Measurements from ENCODE around the gene PTBP3. TPM values are rescaled to one million over a fixed set of nuclear protein-coding genes. Genes with fewer than 3 reads are reported as not detected.
A peak's percentile ranks its signal among the peaks of the same experiment; 100 is the strongest.
"Not testable (repeated sequence)": the region's sequence is repeated elsewhere in the genome, so short reads cannot be mapped to it uniquely, and the experiment has no call there.

Gene PTBP3
- total RNA-seq, 2 donors from 2014 or later: 77.7 to 91.8 TPM

DNA sequence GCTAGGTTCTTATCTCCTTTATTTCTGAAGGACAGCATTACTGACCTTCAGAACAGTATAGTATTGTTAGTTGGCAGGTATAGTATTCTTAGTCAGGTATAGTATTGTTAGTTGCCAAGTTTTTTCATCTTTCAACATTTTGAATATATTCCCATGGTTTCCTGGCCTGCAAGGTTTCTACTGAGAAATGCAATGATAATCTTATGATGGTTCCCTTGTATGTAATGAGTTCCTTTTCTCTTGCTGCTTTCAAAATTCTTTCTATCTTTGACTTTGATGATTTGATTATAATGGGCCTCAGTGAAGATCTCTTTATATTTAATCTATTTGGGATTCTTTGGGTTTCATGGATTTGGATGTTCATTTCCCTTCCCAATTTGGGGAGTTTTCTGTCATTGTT lies 34.0 kb upstream of the PTBP3 start:
- Mint-ChIP-seq H3K27ac (no peak overlapping the region), H3K36me3 (peaks cover 17 to 31% of the 10 kb centered on the region in 2 donors), H3K9me3 (peaks cover 22 to 34% of the 10 kb centered on the region in 2 donors)
- ATAC-seq (no peak), DNase-seq (ENCODE audit: low spot score in 2 of 2) (no peak)

DNA sequence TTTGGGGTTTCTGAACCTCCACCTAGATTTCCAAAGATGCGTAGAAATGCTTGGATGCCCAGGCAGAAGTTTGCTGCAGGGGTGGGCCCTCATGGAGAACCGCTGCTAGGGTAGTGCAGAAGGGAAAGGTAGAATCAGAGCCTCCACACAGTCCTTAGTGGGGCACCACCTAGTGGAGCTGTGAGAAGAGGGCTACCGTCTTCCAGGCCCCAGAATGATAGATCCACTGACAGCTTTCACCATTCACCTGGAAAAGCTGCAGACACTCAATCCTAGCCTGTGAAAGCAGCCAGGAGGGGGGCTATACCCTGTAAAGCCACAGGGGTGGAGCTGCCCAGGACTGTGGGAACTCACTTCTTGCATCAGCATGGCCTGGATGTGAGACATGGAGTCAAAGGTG lies 33.2 kb upstream of the PTBP3 start:
- no peak overlapping the region for H3K27ac Mint-ChIP-seq
- H3K36me3 Mint-ChIP-seq: peaks cover 17 to 31% of the 10 kb centered on the region in 2 donors
- H3K9me3 Mint-ChIP-seq: peaks cover 22 to 34% of the 10 kb centered on the region in 2 donors
- ATAC-seq: no peak
- no peak for DNase-seq (ENCODE audit: low spot score in 2 of 2)

DNA sequence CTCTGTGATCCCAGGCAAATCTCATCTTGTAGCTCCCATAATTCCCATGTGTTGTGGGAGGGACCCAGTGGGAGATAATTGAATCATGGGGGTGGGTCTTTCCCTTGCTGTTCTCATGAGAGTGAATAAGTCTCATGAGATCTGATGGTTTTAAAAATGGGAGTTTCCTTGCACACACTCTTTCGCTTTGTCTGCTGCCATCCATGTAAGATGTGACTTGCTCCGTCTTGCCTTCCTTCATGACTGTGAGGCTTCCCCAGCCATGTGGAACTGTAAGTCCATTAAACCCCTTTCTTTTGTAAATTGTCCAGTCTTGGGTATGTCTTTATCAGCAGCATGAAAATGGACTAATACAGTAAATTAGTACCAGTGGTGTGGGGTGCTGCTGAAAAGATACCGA lies 31.8 kb upstream of the PTBP3 start:
- ATAC-seq; DNase-seq (ENCODE audit: low spot score in 2 of 2); H3K27ac Mint-ChIP-seq: not testable (repeated sequence)
- peaks cover 11 to 25% of the 10 kb centered on the region in 2 donors for H3K36me3 Mint-ChIP-seq
- peaks cover 17 to 29% of the 10 kb centered on the region in 2 donors for H3K9me3 Mint-ChIP-seq

DNA sequence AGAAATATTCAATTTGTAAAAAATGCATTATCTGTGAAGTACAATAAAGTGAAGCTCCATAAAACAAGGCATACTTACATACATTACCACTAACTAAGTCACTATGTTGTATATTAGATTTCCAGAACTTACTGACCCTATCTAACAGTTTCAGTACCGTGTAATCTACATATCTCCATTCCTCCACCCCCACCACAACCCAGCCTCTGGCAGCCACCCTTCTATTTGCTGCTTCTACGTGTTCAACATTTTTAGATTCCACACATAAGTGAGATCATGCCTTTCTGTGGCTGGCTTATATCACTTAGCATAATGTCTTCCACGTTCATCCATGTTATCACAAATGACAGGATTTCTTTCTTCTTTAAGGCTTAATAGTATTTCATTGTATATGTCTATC lies 31.3 kb upstream of the PTBP3 start:
- no peak overlapping the region for H3K27ac Mint-ChIP-seq

DNA sequence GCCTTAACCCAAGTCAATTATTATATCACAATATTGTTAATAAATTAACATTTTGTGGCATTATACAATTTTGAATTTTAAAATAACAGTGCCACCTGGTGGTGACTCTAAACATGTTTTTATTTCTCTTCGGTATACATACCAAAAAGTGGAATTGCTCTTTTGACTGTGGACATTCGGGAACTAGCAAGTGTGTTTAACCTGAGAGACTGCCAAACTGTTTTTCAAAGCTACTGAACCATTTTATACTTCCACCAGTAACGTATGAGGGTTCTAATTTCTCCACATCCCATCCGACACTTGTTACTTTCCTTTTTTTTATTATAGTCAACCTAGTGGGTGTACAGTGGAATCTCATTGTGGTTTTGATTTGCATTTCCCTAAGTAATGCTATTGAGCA lies 28.2 kb upstream of the PTBP3 start:
- DNase-seq (ENCODE audit: low spot score in 2 of 2) (peak in 1 of 2 donors; percentile 24), ATAC-seq (no peak)
- H3K9me3 Mint-ChIP-seq: peaks cover 8 to 14% of the 10 kb centered on the region in 2 donors
- no peak overlapping the region for H3K27ac Mint-ChIP-seq
- peaks cover 6 to 7% of the 10 kb centered on the region in 2 donors for H3K36me3 Mint-ChIP-seq

More for the DNA sequence above, 31.3 kb upstream of the PTBP3 start:
- ATAC-seq (no peak), DNase-seq (ENCODE audit: low spot score in 2 of 2) (no peak)
- Mint-ChIP-seq H3K36me3 (peaks cover 11 to 21% of the 10 kb centered on the region in 2 donors), H3K9me3 (peaks cover 14 to 29% of the 10 kb centered on the region in 2 donors)

DNA sequence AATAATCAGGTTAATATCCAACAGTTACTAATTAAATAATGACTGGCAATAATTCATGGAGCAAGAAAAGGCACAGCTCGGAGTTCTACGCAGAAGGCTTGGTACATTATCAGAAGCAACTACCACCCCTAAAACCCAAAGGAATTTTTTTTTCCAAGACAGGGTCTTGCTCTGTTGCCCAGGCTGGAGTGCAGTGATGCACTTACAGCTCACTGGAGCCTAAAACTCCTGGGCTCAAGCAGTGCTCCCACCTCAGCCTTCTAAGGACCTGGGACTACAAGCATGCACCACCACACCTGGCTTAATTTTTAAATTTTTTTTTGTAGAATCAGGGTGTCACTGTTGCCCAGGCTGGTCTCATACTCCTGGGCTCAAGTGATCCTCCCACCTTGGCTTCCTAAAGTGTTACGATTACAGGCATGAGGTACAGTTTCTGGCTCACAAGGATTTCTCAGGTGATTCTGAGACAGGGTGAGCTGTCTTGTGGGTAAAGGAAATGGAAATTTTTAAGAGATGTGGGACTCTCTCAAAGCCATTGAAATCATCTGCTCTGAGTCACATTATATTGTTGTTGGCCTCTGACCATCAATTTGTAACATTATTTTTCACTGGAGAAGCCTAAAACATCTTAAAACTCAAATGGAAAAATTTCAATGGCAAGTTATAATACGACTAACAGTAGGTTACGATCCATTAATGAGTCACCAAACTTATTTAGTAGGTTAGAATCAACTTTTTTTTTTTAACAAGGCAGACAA lies 26.8 kb upstream of the PTBP3 start:
- peak in 1 of 2 donors; percentile 14 for DNase-seq (ENCODE audit: low spot score in 2 of 2)
- Mint-ChIP-seq H3K9me3 (peaks cover 6 to 11% of the 10 kb centered on the region in 2 donors), H3K36me3 (peaks cover 2 to 7% of the 10 kb centered on the region in 2 donors), H3K27ac (peak overlapping the region in 1 of 2 donors; percentile 86)
- peak; percentile 92 to 95 for ATAC-seq

DNA sequence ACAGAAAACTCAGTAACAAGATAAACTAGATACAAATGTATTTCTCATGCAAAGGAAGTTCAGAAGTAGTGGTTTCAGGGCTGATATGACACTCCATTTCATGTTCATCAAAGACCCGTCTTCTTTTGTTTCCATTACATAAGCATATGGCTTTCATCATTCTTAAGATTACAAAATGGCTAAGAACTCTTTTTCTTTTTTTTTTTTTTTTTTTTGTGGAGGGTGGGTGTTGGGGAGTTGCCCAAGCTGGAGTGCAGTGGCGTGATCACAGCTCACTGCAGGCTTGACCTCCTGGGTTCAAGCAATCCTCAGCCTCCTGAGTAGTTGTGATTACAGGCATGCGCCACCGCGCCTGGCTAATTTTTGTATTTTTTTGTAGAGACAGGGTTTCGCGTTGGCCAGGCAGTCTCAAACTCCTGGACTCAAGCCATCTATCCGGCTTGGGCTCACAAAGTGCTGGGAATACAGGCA lies 22.0 kb upstream of the PTBP3 start:
- DNase-seq (ENCODE audit: low spot score in 2 of 2) (no peak), ATAC-seq (peak; percentile 70 to 81)

DNA sequence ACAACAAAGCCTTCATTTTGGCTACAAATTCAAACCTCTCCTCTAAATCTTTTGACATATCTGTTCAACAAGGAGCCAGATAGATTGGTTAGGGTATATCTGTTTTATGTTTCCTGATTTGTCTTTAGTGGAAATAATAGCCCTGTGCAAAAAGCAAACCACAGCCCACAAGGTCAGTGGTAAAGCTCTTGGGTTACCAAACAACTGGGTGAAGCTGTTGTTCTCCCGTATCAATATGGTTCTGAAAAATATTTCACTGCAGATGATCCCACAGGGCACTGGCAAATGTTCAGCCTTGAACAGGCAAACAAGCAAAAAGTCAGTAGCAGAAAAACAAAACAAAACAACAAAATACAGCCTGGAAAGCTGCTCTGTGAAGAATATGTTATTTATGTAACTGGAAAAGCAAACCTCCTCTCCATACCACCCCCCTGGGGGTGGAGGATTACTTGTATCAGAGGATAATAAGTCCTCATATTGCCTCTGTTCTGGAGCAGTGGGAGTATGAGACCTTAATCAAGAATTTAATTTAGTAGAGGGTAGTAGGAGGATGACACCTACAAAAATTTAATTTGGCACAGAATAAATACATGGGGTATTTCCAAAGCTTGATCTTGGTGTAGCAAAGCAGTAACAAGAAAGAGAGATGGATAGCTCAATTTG lies 20.8 kb upstream of the PTBP3 start:
- no peak for ATAC-seq
- peak overlapping the region in 1 of 2 donors; percentile 84 for H3K27ac Mint-ChIP-seq
- DNase-seq (ENCODE audit: low spot score in 2 of 2): no peak
- peaks cover 0 to 5% of the 10 kb centered on the region in 2 donors for H3K36me3 Mint-ChIP-seq
- peaks cover 3 to 4% of the 10 kb centered on the region in 2 donors for H3K9me3 Mint-ChIP-seq

More for the DNA sequence above, 22.0 kb upstream of the PTBP3 start:
- Mint-ChIP-seq H3K27ac (peak overlapping the region; percentile 84 to 95), H3K9me3 (peaks cover 3 to 4% of the 10 kb centered on the region in 2 donors), H3K36me3 (peaks cover 0 to 5% of the 10 kb centered on the region in 2 donors)

DNA sequence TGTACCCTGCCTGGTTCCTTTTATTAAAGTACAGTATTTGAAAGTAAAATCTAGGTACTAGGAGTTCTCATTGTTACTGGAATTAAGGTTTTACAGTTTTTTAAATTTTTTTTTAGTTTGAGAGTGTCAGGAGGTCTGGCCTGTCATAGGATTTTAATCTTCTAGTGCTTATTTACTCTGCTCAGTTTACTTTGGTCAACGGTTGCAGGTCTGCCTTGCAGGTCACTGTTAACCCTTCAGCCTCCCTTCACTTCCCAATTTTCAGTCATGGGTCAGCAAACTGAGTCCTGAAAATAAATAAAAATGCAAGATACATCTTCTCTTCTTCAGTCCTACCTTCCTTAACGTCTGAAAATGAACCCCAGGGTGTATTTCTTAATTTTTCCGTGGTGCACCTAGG lies 18.8 kb upstream of the PTBP3 start:
- peaks cover 10 to 15% of the 10 kb centered on the region in 2 donors for H3K9me3 Mint-ChIP-seq
- peaks cover 5 to 11% of the 10 kb centered on the region in 2 donors for H3K36me3 Mint-ChIP-seq
- DNase-seq (ENCODE audit: low spot score in 2 of 2) (no peak), ATAC-seq (no peak)
- H3K27ac Mint-ChIP-seq: no peak overlapping the region

DNA sequence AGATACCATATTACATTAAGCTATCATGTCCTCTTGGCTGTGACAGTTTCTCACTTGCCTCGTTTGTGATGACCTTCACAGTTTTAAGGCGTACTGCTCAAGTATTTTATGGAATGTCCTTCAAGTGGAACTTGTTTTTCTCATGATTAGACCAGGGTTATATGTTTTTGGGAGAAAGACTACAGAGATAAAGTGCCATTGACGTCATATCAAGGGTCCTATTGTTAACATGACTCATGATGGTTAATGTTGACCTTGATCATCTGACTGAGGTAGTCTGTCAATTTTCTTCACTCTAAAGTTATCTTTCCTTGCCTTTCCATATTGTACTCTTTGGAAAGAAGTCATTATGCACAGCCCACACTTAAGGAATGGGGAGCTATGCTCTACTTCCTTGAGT lies 17.8 kb upstream of the PTBP3 start:
- H3K9me3 Mint-ChIP-seq: peaks cover 10 to 15% of the 10 kb centered on the region in 2 donors
- H3K36me3 Mint-ChIP-seq: peaks cover 4 to 11% of the 10 kb centered on the region in 2 donors
- no peak overlapping the region for H3K27ac Mint-ChIP-seq
- DNase-seq (ENCODE audit: low spot score in 2 of 2) (no peak), ATAC-seq (no peak)

DNA sequence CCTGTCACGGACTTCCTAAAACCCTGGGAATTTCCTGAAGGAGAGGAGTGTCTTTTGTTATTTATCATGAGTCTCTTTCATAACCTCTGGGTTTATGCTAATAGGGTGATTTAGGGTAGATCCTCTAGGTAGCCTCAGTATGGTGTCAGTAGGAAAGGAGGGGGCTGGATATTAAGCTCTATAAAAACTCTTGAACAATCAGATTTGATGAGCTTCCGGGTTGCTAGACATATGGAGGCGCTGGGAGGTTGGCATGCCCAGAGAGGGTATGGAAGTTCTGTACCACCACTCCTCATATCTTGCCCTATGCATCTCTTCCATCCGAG lies 15.6 kb upstream of the PTBP3 start:
- peak in 1 of 2 donors; percentile 20 for ATAC-seq
- peak overlapping the region in 1 of 2 donors; percentile 80 for H3K27ac Mint-ChIP-seq

DNA sequence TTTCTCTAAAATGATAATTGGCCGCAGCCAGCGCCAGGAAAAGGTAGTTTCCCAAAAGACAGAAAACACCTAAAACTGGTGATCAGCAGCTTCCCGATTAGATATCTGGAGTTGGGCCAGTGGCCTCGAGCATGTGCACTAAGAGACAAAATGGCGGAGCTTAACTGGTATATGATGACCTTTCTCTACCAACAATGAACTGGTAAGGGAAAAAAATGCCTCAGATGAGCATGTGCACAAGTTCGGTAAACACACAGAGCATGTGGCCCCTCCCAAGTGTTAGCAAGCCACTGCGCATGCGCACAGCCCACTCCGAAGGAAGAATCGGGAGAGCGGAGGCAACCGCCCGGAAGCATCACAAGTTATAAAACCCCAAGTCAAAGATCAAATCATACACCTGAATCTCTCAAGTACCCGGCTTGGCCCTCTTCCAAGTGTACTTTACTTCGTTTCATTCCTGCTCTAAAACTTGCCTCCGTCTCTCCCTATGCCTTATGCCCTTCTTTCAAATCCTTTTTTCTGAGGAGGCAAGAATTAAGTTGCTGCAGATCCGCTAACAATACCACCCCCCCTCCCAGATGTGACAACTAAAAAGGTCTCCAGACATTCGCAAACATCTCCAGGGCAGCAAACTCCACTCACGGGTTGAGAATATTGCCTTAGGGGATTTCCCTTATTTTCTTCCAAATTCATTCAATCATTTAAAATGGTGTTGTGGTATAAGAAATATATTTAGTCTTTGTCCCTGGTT lies 15.0 kb upstream of the PTBP3 start:
- DNase-seq (ENCODE audit: low spot score in 2 of 2) (peak; percentile 69 to 75), ATAC-seq (peak; percentile 63 to 77)
- Mint-ChIP-seq H3K27ac (peak overlapping the region; percentile 80 to 88), H3K9me3 (peaks cover 7 to 12% of the 10 kb centered on the region in 2 donors), H3K36me3 (peaks cover 0 to 11% of the 10 kb centered on the region in 2 donors)

More for the DNA sequence above, 15.6 kb upstream of the PTBP3 start:
- DNase-seq (ENCODE audit: low spot score in 2 of 2): no peak
- H3K36me3 Mint-ChIP-seq: peaks cover 0 to 11% of the 10 kb centered on the region in 2 donors
- peaks cover 7 to 12% of the 10 kb centered on the region in 2 donors for H3K9me3 Mint-ChIP-seq

DNA sequence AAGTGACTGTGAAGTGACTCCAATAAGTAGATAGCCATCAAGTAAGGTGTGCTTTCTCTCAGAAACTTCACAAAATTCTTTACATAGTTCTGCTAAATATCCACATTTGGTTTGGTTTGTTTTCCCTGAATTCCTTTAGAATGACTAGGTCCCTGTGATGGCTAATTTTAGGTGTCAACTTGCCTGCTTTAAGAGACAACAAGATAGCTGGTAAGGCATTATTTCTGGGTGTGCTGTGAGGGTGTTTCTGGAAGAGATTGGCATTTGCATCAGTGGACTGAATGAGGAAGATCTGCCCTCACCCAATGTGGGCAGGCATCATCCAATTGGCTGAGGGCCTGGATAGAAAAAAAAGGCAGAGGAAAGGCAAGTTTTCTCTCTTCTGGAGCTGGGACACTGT lies 8.3 kb upstream of the PTBP3 start:
- no peak for ATAC-seq
- no peaks in the 10 kb centered on the region for H3K36me3 Mint-ChIP-seq
- DNase-seq (ENCODE audit: low spot score in 2 of 2): no peak
- H3K9me3 Mint-ChIP-seq: no peaks in the 10 kb centered on the region
- no peak overlapping the region for H3K27ac Mint-ChIP-seq

DNA sequence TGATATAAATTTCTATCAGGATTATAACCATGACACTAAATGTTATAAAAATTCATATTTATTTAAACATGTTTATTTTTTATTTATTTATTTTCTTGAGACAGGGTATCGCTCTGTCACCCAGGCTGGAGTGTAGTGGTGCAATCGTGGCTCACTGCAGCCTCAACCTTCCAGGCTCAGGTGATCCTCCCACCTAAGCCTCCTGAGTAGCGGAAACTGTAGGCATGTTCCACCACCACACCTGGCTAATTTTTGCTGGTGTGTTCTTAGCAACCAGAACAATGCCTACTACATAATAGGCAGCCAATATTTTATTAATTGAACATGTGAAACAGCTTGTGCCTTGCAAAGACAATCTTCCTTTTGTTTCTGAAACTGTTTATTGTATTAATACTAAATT lies 6.5 kb upstream of the PTBP3 start:
- Mint-ChIP-seq H3K27ac (no peak overlapping the region), H3K36me3 (no peaks in the 10 kb centered on the region), H3K9me3 (no peaks in the 10 kb centered on the region)
- DNase-seq (ENCODE audit: low spot score in 2 of 2): no peak
- no peak for ATAC-seq

DNA sequence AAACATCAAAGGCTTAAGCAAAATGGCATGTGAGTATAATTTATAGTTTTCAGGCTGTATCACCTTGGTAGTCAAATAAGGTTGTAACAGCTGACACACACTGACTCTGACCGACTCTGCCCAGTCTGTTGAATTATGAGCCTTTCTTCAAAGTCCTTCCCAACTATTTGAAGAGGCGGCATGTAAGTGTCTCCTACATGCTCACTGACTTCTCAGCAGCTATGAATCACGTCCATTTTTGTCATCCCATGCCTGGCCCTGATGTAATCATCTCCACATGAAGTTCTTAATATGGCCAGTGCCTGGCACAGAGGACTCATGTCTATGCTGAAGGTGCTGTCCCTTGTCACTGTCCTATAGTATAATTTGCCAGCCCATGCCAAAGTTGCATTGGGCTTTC lies 5.1 kb upstream of the PTBP3 start:
- no peak overlapping the region for H3K27ac Mint-ChIP-seq
- DNase-seq (ENCODE audit: low spot score in 2 of 2) (no peak), ATAC-seq (peak in 1 of 2 donors; percentile 42)
- no peaks in the 10 kb centered on the region for H3K9me3 Mint-ChIP-seq
- no peaks in the 10 kb centered on the region for H3K36me3 Mint-ChIP-seq

DNA sequence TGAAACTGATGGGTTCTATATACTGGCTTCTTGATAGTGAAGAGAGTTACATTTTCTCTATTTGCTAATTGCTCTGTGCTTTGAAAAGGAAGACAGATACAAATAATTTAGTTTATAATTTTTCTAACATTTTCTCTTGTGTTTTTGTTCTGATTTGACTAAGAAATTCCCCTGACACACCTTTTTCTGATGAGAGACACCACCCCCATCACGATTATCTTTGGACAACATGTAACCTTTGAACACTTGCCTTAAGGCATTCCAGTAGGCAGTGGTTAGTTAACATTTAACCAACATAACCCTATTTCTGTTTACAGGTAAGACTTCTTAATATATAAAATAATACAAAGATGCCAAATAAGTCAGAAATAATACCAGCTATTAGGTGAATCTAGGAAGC lies 4.1 kb upstream of the PTBP3 start:
- no peak for DNase-seq (ENCODE audit: low spot score in 2 of 2)

DNA sequence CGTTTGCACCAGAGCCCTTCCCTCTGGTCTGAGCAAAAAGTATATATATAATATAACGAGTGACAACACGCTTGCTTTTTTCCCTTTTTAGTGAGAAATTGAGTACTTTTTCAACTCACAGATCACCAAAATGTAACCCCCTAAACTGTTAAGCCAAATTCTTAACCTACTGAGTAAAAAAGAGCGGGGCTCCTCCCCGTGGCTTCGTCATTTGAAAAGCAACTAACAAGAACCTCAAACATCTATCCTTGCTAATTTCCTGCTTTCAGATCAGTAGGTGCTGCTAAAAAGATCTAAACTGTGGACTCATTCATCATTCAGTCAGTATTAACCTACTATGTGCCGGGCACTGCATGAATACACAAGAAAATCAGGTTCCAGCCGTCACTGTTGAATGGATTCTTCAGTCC lies 1.0 kb upstream of the PTBP3 start:
- ATAC-seq: peak; percentile 34 to 37
- peak in 1 of 2 donors; percentile 40 for DNase-seq (ENCODE audit: low spot score in 2 of 2)
- Mint-ChIP-seq H3K27ac (peak overlapping the region; percentile 95 to 99), H3K9me3 (no peaks in the 10 kb centered on the region), H3K36me3 (peaks cover 0 to 6% of the 10 kb centered on the region in 2 donors)

More for the DNA sequence above, 4.1 kb upstream of the PTBP3 start:
- H3K9me3 Mint-ChIP-seq: no peaks in the 10 kb centered on the region
- no peak for ATAC-seq
- H3K27ac Mint-ChIP-seq: no peak overlapping the region
- peaks cover 0 to 2% of the 10 kb centered on the region in 2 donors for H3K36me3 Mint-ChIP-seq
